ENCODE results near the gene SCO2.
"Not testable (repeated sequence)": the region's sequence is repeated elsewhere in the genome, so short reads cannot be mapped to it uniquely, and the experiment has no call there.

The SCO2 gene

GRCh38 chr22:50531546-50531961 is 6.2 kb upstream of the SCO2 start:
- DNase-seq = peak in 1 of 2 experiments; percentile 24

DNA sequence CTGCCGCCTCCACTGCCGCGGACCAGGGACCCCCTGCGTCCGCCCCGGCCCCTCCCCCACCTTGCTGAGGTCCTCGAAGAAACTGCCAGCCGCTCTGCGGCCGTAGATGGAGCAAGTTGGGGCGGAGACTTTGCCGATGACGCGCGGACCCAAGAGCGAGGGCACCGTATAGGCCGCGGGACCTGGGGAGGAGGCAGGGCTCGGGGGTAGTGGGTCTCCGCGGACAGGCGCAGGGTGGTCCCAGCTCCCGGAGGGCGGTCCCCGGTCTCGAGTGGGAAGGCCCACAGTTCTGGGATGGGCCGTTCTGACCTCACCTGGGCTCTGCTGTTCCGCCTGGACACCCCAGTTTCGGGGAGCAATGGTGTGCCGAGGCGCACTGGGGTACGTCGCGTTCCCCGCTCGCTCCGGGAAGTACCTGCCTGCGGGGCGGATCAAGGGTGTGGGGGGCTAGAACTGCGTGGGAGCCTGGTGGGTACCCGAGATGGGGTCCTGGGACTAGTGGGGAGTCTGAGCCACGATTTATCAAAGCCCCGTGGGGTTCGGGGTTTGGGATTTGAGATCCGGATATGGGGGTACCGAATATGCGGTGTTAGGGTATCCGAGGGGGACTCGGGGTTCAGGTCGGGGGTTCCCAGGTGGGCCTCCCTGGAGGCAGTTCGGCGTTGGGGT is 5.6 kb upstream of the SCO2 start:
- peak in 1 of 2 experiments; percentile 39 for DNase-seq

DNA sequence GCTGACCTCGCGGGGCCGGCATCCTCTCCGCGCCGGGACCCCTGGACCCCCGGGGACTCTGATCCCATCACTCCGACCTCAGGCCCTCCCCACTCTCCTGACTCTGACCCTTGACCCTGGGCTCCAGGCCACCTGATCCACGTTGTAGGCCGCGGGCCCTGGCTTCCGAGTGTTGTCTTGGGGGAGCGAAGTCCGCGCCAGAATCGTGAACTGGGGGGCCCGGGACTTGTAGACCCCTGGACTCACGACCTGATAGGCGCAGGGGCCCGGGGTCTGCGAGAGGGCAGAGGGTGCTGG is 5.1 kb upstream of the SCO2 start:
- no peak for DNase-seq

GRCh38 chr22:50529897-50530579 is 4.6 kb upstream of the SCO2 start, which contains the start of gene TYMP:
TYMP (minus strand) TSS chr22:50530012; CDS start chr22:50529709, 303 bp downstream.
- DNase-seq = no peak

GRCh38 chr22:50529416-50529896 is 4.1 kb upstream of the SCO2 start:
- no peak for DNase-seq

DNA sequence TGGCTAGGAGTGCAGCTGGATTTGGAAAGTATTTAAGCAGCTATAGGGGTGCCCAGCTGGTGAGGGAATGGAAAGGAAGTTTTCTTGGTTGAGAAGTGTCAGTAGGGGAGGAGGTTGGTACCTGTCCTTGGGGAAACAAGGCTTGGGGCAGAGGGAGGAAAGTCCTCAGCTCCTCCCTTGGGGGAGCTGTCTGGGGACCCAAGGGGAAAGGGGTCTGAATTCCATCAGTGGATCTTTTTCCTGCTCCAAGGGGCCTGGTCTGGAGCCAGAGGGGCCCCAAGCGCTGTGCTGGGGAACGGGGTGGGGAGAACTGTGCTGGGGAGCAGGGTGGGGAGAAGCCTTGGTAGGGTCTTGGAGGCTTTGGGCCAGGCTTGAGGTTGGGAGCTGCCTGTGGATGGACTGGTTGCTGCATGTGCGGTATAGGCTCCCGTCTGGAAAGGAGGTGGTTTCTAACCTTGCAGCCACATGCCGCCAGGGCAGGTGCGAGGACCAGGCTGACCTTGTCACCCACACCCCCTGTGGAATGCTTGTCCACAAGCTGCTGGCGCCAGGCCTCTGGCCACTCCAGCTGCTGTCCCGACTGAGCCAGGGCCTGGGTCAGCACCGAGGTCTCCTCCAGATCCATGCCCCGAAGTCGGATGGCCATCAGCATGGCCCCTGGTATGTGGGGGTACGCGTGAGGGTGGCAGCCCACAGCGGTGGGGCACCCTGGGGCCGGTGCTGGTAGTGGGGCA is 3.5 kb upstream of the SCO2 start:
- no peak for DNase-seq

- no peak for DNase-seq
Measured at GRCh38 chr22:50527921-50528681, 2.7 kb upstream of the SCO2 start.

- DNase-seq = no peak
Measured at GRCh38 chr22:50526834-50527801, 1.7 kb upstream of the SCO2 start.

GRCh38 chr22:50526108-50526833 is 873 bp upstream of the SCO2 start:
- peak; percentile 51 to 76 for DNase-seq

DNA sequence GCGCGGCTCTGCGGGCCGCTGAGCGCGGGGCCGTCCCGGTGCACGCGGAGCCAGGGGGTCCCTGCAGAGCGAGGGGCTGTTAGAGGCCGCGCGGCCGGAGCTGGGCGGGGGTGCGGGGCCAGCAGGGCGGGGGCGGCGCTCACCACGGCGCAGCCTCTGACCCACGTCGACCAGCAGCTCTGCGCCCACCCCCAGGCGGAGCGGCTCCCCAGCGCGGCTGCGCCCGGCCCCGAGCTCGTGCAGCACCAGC is 385 bp upstream of the SCO2 start:
- DNase-seq = no peak

DNA sequence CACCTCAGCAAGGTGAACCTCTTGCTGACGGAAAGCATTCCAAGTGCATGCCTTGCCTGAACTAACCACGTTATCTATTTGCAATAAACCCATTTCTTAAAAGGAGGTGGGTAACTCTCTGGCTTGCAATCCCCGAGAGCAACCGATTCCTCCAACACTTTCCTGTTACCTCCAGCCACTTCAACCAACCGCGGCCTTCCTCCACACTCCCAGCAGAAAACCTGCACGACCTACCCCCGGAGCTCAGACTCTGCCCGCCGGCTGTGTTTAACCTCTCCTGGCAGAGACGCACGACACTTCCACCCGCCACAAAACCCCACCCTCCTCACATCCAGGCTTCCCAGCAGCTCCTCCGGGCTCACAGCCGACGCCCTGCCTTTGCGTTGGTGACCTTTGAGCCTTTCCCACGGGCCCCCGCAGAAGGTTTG is 708 bp downstream of the SCO2 start:
- DNase-seq = no peak

DNA sequence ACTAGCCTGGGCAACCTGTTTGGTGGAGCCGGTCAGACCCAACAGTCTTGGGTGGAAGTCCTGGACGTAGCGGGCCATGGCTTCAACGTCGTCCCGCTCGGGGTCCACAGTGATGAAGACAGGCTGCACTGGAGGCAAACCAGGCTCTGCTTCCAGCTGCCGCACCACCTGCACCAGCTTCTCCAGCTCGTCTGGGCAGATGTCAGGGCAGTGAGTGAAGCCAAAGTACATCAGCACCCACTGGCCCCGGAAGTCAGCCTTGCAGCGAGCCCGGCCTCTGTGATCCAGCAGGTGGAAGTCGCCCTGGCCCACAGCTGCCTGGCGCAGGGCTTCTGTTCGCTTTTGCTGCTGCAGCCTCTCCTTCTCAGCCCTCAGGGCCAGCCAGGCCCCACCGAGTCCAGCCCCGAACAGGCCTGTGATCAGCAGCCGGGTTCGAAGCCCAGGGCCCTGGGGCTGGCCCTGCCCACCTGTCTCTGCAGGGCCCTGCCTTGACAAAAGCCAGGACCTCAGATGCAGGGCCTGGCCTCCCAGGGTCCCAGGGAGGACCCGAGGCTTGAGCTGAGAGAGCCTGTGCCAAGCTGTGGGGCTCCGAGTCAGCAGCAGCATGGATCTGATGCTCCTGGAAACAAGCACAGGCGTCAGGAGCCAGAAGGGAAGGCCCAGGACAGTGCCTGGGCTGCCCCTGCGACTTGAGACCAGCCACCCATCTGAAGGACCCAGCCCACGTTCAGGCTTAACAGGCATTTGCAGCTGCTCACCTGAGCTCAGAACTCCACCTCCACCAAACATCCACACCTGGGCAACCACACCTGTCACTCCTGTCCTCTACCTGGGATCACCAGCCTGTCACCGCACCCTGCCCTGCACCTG is 1.4 kb downstream of the SCO2 start:
- no peak for DNase-seq

DNA sequence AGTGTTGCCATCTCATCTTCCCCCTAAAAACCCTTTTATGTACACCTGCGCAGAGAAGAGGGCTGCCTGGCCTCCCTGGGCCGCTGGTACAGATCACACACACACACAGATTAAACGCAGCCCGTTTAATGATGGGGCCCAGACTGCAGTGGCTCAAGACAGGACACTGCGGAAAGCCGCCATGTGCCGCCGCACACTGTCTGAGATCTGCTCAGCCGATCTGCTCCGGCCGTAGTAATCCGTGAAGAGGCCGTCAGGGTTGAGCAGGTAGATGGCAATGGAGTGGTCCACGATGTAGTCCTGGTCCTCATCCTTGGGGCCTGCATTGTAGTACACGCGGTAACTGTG is 2.0 kb downstream of the SCO2 start:
- DNase-seq = no peak

DNA sequence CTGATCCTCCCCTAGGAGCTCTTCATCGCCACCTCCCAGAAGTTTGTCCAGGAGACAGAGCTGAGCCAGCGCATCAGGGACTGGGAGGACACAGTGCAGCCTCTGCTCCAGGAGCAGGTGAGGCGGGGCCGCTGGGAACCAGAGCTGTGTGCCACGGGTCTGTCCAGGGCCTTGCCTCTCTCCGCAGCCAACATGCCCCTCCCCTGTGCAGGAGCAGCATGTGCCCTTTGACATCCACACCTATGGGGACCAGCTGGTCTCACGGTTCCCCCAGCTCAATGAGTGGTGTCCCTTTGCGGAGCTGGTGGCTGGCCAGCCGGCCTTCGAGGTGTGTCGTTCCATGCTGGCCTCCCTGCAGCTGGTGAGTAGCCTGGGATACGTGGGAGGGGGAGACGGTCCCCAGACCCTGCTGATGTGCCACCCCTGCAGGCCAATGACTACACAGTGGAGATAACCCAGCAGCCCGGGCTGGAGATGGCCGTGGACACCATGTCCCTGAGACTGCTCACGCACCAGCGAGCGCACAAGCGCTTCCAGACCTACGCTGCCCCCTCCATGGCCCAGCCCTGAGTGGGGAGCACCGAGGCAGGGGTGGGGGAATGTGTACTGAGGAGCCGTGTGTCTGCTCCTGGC is 2.5 kb downstream of the SCO2 start:
- no peak for DNase-seq

DNA sequence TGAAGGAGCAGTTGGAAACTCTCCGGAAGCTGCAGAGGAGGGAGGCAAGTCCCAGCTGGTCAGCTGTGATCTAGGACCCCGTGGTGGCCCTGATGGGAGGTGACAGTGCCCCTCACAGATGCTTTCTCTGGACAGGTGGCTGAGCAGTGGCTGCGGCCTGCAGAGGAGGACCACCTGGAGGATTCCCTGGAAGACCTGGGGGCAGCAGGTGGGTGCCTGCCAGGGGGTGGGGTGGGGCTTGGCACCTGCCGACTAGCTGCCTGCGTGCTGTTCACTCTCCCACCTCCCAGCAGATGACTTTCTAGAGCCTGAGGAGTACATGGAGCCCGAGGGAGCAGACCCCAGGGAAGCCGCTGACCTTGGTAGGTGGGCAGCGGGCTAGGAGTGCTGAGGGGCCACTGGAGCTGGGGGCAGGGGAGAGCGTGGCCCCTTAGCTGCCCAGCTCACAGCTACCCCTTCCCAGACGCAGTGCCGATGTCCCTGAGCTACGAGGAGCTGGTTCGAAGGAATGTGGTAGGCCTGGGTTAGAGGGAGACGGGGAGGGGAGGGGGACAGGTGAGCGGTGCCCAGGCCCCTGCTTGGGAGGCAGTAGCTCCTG is 3.1 kb downstream of the SCO2 start:
- no peak for DNase-seq

DNA sequence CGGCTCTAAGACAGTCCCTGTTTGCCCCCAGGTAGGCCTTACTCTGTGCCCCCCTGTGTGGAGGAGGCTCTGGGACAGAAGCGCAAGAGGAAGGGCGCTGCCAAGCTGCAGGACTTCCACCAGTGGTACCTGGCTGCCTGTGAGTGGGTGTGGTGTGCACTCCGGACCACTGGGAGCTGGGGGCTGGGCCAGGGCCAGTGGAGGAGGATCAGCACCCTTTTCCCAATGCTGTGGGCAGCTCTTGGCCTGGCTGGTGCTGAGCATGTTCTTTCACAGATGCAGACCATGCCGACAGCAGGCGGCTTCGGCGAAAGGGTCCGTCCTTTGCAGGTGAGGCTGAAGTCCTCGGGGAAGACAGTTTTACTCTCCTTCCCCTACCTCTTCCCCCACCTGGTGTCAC is 3.7 kb downstream of the SCO2 start:
- DNase-seq = no peak

DNA sequence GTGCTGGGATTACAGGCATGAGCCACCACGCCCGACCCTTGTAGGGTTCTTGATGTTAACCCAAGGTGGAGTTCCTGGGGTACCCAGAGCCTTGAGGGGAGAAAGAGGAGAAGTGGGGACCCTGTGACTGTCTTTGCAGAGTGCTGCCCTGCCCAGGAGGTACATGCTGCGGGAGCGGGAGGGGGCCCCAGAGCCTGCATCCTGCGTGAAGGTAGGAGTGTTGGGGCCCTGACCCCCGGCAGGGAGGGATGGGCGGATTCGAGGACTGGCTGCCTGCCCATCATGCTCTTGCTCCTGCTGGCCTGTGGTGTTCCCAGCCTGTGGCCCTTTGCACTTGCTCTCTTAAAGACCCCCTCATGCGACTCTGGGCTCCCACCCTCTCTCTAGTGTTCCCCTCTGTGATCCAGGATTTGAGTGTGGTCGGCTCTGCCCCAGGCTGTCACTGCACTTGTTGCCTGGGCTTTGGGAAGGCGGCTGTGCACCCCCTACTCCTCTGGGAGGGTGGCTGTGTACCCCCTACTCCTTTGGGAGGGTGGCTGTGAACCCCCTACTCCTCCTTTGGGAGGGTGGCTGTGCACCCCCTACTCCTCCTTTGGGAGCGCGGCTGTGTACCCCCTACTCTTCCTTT is 4.5 kb downstream of the SCO2 start:
- DNase-seq = no peak

GRCh38 chr22:50520184-50520583 is 5.2 kb downstream of the SCO2 start:
- not testable (repeated sequence) for DNase-seq

- no peak for DNase-seq
Measured at GRCh38 chr22:50519151-50519550, 6.2 kb downstream of the SCO2 start.

All from NCI-H446 (cell line).